Pancreas (tissue), 10 donors: Measurements from ENCODE around the gene BUD13. TPM values are rescaled to one million over a fixed set of nuclear protein-coding genes. Genes with fewer than 3 reads are reported as not detected.

Experiments
- ATAC-seq, 4 donors: fragments of 200-7000 bp; cut with Tn5 transposase; one replicate each; pipeline versions ENCODE4 v1.8.0 to v1.9.1; 2020; ENCODE audit warnings: mild to moderate bottlenecking in 4 of 4, moderate library complexity in 4 of 4
- DNase-seq, 6 donors: peaks; one replicate each; pipeline ENCODE4 v3.0.0-alpha.2; 2020
- FAIRE-seq: peaks from 2 replicates; lab custom pipeline; 2012; peaks lifted over from hg19 to GRCh38; lab: Jason Lieb, UNC
- H3K27ac ChIP-seq, 4 donors: fragments of 200-600 bp; sonication (generic); 1 replicate in 3 of 4; 2 replicates in 1 of 4; pipeline versions ENCODE4 v1.5.0 to v1.8.0; 2020
- H3K27me3 ChIP-seq, 4 donors: fragments of 200-600 bp; one replicate each; pipeline ENCODE4 v1.8.0; 2021
- H3K36me3 ChIP-seq, 3 donors: fragments of 200-600 bp; sonication (generic) in 1 of 3; one replicate each; pipeline versions ENCODE4 v1.5.0 to v1.8.0; 2020 to 2021
- H3K4me1 ChIP-seq, 3 donors: fragments of 200-600 bp; one replicate each; pipeline ENCODE4 v1.8.0; 2021
- H3K4me3 ChIP-seq, 4 donors: fragments of 200-600 bp; sonication (generic) in 2 of 4; one replicate each; pipeline versions ENCODE4 v1.5.0 to v1.8.0; 2020 to 2021
- H3K9me3 ChIP-seq, 4 donors: fragments of 200-600 bp; one replicate each; pipeline ENCODE4 v1.8.0; 2021
- CTCF ChIP-seq, 4 donors: fragments of 200-600 bp; sonication (generic) in 3 of 4; IDR thresholded peaks; one replicate each; pipeline versions ENCODE4 v1.5.0 to v1.8.0; 2021; ENCODE audit warnings: antibody characterized with exemption in 4 of 4
- WGBS, 2 donors: extraction: QIAGEN DNeasy Blood & Tissue Kit; methylation state at CpG; one replicate each; pipeline ENCODE4 v1.1.7; 2013; 5-methylcytosine and 5-hydroxymethylcytosine counted together
- intact Hi-C, 3 donors: fragments of 100-400 bp; cut with DNase I; formaldehyde crosslinking; loops; one replicate each; pipeline versions ENCODE4 v1.11.1 to v1.14.2; 2022
- polyA plus RNA-seq, 2 donors: library from polyadenylated mRNA; stranded (reverse); fragments of 200-250 nt; gene quantifications; one replicate each; pipeline ENCODE4 v1.2.3, GENCODE V29; 2013
- total RNA-seq, 6 donors: library from RNA; stranded (reverse); fragmentation: NEBNext Ultra II Directional in 4 of 6; extraction: Animal tissue kit (Norgen Biotek cat#: 25700) in 4 of 6; gene quantifications; one replicate each; pipeline versions ENCODE4 v1.2.1 to v1.2.4, GENCODE V29; 2021 to 2023
- donor health status: healthy with polysubstance abuse.
- donor health status: DM: no; HTN: no; CAD: no; lungs with moderate emphysema.
- donor health status: DM: no; HTN: no; CAD: no.
- donor health status: control.
- donor health status: control.
- donor health status: Bipolar disorder and iron deficiency.
- donor health status: DM: yes; HTN: yes; CAD: no.
- donor health status: DM: no; HTN: no; CAD: no.
- donor health status: DM: no; HTN: no; CAD: no.
- donor health status: DM: yes; HTN: yes; CAD: no.

BUD13 gene
- total and polyA plus RNA-seq, 8 donors: 5.2 to 15.6 (median 7.2) TPM

DNA sequence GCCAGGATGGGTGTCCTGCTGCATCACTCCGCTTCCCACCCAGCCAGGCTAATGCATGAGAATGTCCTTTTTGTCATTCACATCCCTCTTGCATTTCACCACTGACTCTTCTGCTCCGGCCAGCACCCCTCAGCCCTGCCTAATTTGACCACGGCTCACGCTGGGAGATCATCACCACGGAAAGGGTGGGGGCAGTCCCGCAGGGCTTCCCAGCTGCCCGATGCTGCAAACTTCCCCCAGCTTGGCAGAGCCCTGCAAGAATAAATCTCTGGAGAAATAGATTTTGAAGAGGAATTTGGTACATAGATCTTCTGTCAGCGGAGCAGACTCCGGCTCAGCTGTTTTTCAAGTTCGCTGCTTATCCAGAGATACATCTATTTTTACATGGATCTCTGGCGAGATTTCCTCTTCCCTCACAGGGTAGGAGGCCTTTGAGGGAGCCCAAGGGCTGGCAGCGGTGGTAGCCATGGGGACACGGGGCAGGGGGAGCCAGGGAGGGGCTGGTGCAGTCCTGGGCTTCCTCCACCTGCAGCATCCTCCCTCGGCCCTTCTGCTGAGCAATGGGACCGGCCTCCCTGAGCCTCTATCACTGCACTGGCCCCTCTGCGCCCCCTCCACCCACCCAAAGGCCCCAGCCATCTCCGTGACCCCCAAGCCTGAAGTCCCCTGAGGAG, 62.6 kb downstream of the BUD13 start:
- DNase-seq: peak in 1 of 6 donors; percentile 52
- Histone ChIP-seq H3K27ac (no peak overlapping the region), H3K36me3 (no peaks in the 10 kb centered on the region), H3K4me3 (no peak overlapping the region), H3K4me1 (no peaks in the 10 kb centered on the region), H3K27me3 (no peaks in the 10 kb centered on the region), H3K9me3 (no peaks in the 10 kb centered on the region)
- no peak for TF ChIP-seq CTCF (IDR thresholded peaks at IDR 0.05)
- ATAC-seq: no peak
- no peak for FAIRE-seq
- 61 to 71% methylated on average over 17 of the region's 17 CpGs for WGBS, 2 donors
- intact Hi-C loops: no loop called here

- no peaks in the 10 kb centered on the region for H3K36me3 ChIP-seq
- no peak for TF ChIP-seq CTCF (IDR thresholded peaks at IDR 0.05)
- H3K4me3 ChIP-seq: peak overlapping the region in 2 of 4 donors; percentile 20 to 33
- intact Hi-C loops: no loop called here
- peak overlapping the region in 1 of 4 donors; percentile 42 for H3K27ac ChIP-seq
- H3K9me3 ChIP-seq: no peaks in the 10 kb centered on the region
- H3K27me3 ChIP-seq: no peaks in the 10 kb centered on the region
- peak; percentile 13 to 28 (median 18) for ATAC-seq
- WGBS, 2 donors: 56 to 61% methylated on average over 9 of the region's 9 CpGs
- peak in 1 of 6 donors; percentile 35 for DNase-seq
- FAIRE-seq: no peak
- no peaks in the 10 kb centered on the region for H3K4me1 ChIP-seq
These were observed 65.0 kb downstream of the BUD13 start for GRCh38 chr11:116707746-116708145.

DNA sequence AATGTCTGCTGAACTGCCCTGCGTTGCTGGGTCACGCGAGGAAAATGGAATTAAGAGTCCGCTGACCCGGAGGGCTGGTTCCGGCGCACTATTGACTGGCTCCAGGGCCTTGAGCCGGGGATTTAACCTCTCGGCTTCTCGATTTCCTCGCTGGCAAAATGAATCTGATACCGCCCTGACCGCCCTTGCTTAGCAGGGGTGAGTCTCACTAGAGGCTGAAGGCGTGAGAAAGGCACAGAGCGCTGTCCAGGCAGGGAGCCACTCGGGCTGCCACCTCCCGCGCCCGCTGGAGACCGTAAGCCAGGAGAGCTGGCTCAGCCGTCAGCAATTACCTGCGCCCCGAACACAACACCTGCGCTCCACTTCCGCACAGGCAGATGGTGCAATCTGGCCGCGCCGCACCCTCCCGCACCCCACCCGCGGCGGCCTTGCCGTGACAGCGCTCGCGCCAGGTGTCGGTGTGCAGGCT, 65.6 kb downstream of the BUD13 start:
- Histone ChIP-seq H3K27ac (peak overlapping the region in 3 of 4 donors; percentile 17 to 55 (median 42)), H3K36me3 (no peaks in the 10 kb centered on the region), H3K27me3 (no peaks in the 10 kb centered on the region), H3K9me3 (no peaks in the 10 kb centered on the region), H3K4me1 (no peaks in the 10 kb centered on the region), H3K4me3 (peak overlapping the region in 2 of 4 donors; percentile 20 to 33)
- no peak for TF ChIP-seq CTCF (IDR thresholded peaks at IDR 0.05)
- 4 to 7% methylated on average over 37 of the region's 37 CpGs for WGBS, 2 donors
- ATAC-seq (peak; percentile 87 to 96 (median 92)), DNase-seq (peak; percentile 59 to 90 (median 76)), FAIRE-seq (no peak)
- intact Hi-C loops: no loop called here

- Histone ChIP-seq H3K9me3 (no peaks in the 10 kb centered on the region), H3K27ac (no peak overlapping the region), H3K27me3 (no peaks in the 10 kb centered on the region), H3K4me1 (no peaks in the 10 kb centered on the region), H3K36me3 (no peaks in the 10 kb centered on the region), H3K4me3 (no peak overlapping the region)
- ATAC-seq: peak in 2 of 4 donors; percentile 39 to 40
- 50 to 53% methylated on average over 11 of the region's 11 CpGs for WGBS, 2 donors
- DNase-seq: peak in 2 of 6 donors; percentile 49 to 55
- no peak for FAIRE-seq
- TF ChIP-seq CTCF (IDR thresholded peaks at IDR 0.05): no peak
- intact Hi-C loops: no loop called here
These were observed 69.4 kb downstream of the BUD13 start for GRCh38 chr11:116703421-116703820.
